ENCODE data around the gene VOPP1. TPM values are rescaled to one million over a fixed set of nuclear protein-coding genes. Genes with fewer than 3 reads are reported as not detected.

Gene VOPP1
- total RNA-seq, 4 donors from 2014 or later = 63.9 to 79.2 (median 72.4) TPM

GRCh38 chr7:55517936-55518689 lies 54.2 kb downstream of the VOPP1 start:
- TF ChIP-seq CTCF (IDR thresholded peaks at IDR 0.05) = no peak
- no peak for TF ChIP-seq POLR2A (IDR thresholded peaks at IDR 0.05)
- Histone ChIP-seq H3K27me3 (no peaks in the 10 kb centered on the region), H3K4me3 (no peak overlapping the region), H3K27ac (peak overlapping the region in 2 of 4 donors; percentile 58 to 68), H3K4me1 (peaks cover 2 to 18% (median 10%) of the 10 kb centered on the region in 4 donors), H3K36me3 (peaks cover 0 to 43% (median 0%) of the 10 kb centered on the region in 3 donors), H3K9me3 (no peaks in the 10 kb centered on the region)
- DNase-seq = peak in 2 of 3 donors; percentile 42 to 56

GRCh38 chr7:55517191-55517633 lies 55.1 kb downstream of the VOPP1 start:
- DNase-seq = peak in 2 of 3 donors; percentile 47
- H3K36me3 ChIP-seq = peaks cover 0 to 51% (median 0%) of the 10 kb centered on the region in 3 donors
- TF ChIP-seq POLR2A (IDR thresholded peaks at IDR 0.05) (no peak), CTCF (IDR thresholded peaks at IDR 0.05) (no peak)
- H3K27ac ChIP-seq = peak overlapping the region in 2 of 4 donors; percentile 58 to 68
- no peaks in the 10 kb centered on the region for H3K9me3 ChIP-seq
- no peak overlapping the region for H3K4me3 ChIP-seq
- H3K27me3 ChIP-seq = no peaks in the 10 kb centered on the region
- H3K4me1 ChIP-seq = peaks cover 2 to 18% (median 9%) of the 10 kb centered on the region in 4 donors

GRCh38 chr7:55516409-55516808 lies 55.9 kb downstream of the VOPP1 start:
- Histone ChIP-seq H3K4me1 (peaks cover 0 to 17% (median 5%) of the 10 kb centered on the region in 4 donors), H3K4me3 (no peak overlapping the region), H3K9me3 (no peaks in the 10 kb centered on the region), H3K27ac (peak overlapping the region in 2 of 4 donors; percentile 29 to 77), H3K36me3 (peaks cover 0 to 51% (median 0%) of the 10 kb centered on the region in 3 donors), H3K27me3 (no peaks in the 10 kb centered on the region)
- TF ChIP-seq POLR2A (IDR thresholded peaks at IDR 0.05) = no peak
- no peak for TF ChIP-seq CTCF (IDR thresholded peaks at IDR 0.05)
- DNase-seq = peak in 1 of 3 donors; percentile 43

- H3K27ac ChIP-seq = peak overlapping the region in 2 of 4 donors; percentile 29 to 77
- no peaks in the 10 kb centered on the region for H3K27me3 ChIP-seq
- peak overlapping the region in 1 of 4 donors; percentile 3 for H3K4me3 ChIP-seq
- peak in 2 of 3 donors; percentile 64 to 65 for DNase-seq
- H3K36me3 ChIP-seq = peaks cover 0 to 51% (median 0%) of the 10 kb centered on the region in 3 donors
- peaks cover 0 to 13% (median 3%) of the 10 kb centered on the region in 4 donors for H3K4me1 ChIP-seq
- H3K9me3 ChIP-seq = no peaks in the 10 kb centered on the region
- TF ChIP-seq CTCF (IDR thresholded peaks at IDR 0.05) (no peak), POLR2A (IDR thresholded peaks at IDR 0.05) (no peak)
Observed at GRCh38 chr7:55515569-55516279, 56.6 kb downstream of the VOPP1 start.

GRCh38 chr7:55514546-55515265 lies 57.6 kb downstream of the VOPP1 start:
- Histone ChIP-seq H3K27ac (peak overlapping the region in 1 of 4 donors; percentile 77), H3K36me3 (peaks cover 0 to 48% (median 0%) of the 10 kb centered on the region in 3 donors), H3K4me3 (no peak overlapping the region), H3K9me3 (no peaks in the 10 kb centered on the region), H3K4me1 (peaks cover 0 to 13% (median 3%) of the 10 kb centered on the region in 4 donors), H3K27me3 (no peaks in the 10 kb centered on the region)
- DNase-seq = peak in 1 of 3 donors; percentile 49
- TF ChIP-seq CTCF (IDR thresholded peaks at IDR 0.05) (no peak), POLR2A (IDR thresholded peaks at IDR 0.05) (no peak)
